ENCODE data around the gene DNAAF8. TPM values are rescaled to one million over a fixed set of nuclear protein-coding genes. Genes with fewer than 3 reads are reported as not detected.

DNAAF8 gene
- total RNA-seq, 1 donor from 2014 or later = 0.96 TPM

DNA sequence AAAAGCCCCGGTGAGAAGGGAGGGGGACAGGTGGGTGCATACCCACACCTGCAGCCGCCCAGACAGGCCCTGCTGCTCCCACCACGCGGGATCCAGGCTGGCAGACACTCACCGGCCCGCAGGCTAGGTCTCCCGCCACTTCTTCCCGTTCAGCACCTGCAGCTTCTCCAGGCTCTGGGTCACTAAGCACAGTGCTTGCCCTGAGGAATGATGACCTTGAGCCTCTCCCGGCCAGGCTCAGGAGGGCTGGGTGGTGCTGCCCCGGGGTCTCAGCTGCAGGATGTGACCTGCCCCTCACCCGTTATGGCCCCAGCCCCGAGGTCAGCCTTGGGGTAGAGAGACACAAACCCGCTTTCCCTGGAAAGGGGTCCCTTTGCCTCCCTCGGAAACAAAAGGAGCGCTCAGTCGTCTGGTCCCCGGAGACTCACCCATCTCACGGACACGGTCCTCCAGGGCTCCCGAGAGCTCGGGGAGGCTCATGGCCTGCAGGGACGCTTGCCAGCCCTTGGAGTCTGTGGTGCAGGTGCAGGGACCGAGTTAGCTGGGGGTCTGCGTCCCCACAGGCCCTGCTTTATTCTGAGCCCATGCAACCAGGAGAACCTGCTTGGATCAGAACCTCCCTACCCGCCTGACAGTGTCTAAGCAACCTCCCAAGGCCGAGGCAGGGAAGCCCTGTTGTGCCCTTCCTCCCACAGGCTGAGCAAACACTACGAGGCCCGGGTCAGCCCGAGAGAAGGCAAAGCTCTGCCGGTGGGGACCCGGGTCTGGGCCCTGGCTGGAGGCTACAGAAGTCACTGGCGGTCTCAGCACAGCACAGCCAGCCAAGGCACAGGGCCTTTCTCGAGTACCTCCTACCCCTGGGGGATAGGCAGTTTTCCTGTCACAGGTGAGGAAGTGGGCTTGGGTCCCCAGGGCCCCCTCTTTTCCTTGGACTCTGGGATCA is 37.2 kb upstream of the DNAAF8 start:
- H3K4me1 Mint-ChIP-seq = no peaks in the 10 kb centered on the region

DNA sequence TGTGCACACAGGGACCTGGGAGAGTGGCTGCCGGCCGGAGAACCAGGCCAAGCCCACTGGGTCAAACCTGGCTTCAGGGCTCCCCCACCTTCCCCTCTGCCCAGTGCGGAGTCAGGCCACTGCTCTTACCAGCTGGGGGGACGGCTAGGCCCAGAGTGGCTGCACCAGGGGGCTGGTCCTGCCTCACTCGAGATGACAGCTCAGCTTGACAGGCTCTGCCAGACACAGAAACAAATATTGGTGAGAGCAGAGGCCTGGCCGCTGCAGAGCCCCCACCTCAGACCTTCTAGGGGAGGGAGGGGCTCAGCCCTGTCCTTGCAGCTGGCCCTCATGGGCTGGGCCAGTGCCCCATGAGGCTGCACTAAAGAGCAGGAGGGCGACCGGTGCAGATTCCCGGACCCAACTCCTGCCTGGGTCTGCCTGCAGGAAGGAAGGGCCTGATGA is 36.5 kb upstream of the DNAAF8 start:
- DNase-seq (ENCODE audit: low read depth, low spot score) = no peak
- no peak overlapping the region for H3K4me3 Mint-ChIP-seq
- no peaks in the 10 kb centered on the region for H3K9me3 Mint-ChIP-seq
- no peaks in the 10 kb centered on the region for H3K4me1 Mint-ChIP-seq
- no peaks in the 10 kb centered on the region for H3K27me3 Mint-ChIP-seq (ENCODE audit: low read depth)
- TF ChIP-seq, protein P1, sequence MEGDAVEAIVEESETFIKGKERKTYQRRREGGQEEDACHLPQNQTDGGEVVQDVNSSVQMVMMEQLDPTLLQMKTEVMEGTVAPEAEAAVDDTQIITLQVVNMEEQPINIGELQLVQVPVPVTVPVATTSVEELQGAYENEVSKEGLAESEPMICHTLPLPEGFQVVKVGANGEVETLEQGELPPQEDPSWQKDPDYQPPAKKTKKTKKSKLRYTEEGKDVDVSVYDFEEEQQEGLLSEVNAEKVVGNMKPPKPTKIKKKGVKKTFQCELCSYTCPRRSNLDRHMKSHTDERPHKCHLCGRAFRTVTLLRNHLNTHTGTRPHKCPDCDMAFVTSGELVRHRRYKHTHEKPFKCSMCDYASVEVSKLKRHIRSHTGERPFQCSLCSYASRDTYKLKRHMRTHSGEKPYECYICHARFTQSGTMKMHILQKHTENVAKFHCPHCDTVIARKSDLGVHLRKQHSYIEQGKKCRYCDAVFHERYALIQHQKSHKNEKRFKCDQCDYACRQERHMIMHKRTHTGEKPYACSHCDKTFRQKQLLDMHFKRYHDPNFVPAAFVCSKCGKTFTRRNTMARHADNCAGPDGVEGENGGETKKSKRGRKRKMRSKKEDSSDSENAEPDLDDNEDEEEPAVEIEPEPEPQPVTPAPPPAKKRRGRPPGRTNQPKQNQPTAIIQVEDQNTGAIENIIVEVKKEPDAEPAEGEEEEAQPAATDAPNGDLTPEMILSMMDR (conservative IDR thresholded peaks at IDR 0.05) = no peak
- H3K27ac Mint-ChIP-seq (ENCODE audit: unreplicated experiment) = no peak overlapping the region
- peaks cover 6% of the 10 kb centered on the region for H3K36me3 Mint-ChIP-seq (ENCODE audit: low read depth)

More for the DNA sequence above, 37.2 kb upstream of the DNAAF8 start:
- TF ChIP-seq, protein P1 (conservative IDR thresholded peaks at IDR 0.05) = no peak
- no peaks in the 10 kb centered on the region for H3K27me3 Mint-ChIP-seq (ENCODE audit: low read depth)
- peaks cover 6% of the 10 kb centered on the region for H3K36me3 Mint-ChIP-seq (ENCODE audit: low read depth)
- no peaks in the 10 kb centered on the region for H3K9me3 Mint-ChIP-seq
- H3K4me3 Mint-ChIP-seq = peak overlapping the region; percentile 62
- H3K27ac Mint-ChIP-seq (ENCODE audit: unreplicated experiment) = no peak overlapping the region
- DNase-seq (ENCODE audit: low read depth, low spot score) = no peak

DNA sequence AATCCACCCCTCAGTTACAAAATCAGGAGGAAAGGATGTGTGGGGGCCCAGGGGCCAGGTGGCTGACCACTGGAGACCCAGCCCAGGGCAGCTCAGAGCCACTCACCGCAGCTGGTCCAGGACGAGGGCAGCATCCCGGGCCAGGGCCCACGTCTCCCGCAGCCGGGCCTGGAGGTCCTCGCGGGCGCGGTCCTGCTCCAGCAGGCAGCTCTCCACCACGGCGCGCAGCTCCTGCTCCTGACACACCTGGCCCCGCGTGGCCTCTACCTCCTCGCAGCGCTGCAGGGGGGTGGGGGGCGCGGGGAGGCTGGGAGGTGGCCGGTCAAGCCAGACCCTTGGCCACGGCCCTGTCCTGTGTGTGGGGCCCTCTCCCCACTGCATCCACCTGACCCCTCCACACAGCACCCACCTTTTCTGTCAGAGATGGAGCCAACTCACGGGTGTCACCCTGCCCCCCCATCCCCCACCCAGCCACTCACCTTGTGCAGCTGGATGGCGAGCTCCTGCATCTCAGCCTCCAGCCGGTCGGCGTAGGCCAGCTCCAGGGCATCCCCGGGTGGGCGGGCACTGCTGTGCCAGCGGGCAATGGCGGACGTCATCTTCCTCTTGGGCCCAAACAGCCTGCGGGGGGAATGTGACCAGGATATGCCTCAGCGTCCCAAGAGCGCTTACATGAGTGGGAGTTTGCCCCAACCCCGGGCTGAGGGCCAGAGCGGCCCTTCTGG is 35.9 kb upstream of the DNAAF8 start:
- Mint-ChIP-seq H3K4me3 (peak overlapping the region; percentile 52), H3K9me3 (no peaks in the 10 kb centered on the region), H3K4me1 (no peaks in the 10 kb centered on the region), H3K27me3 (ENCODE audit: low read depth) (no peaks in the 10 kb centered on the region), H3K36me3 (ENCODE audit: low read depth) (peaks cover 6% of the 10 kb centered on the region), H3K27ac (ENCODE audit: unreplicated experiment) (no peak overlapping the region)
- DNase-seq (ENCODE audit: low read depth, low spot score) = no peak
- TF ChIP-seq, protein P1 (conservative IDR thresholded peaks at IDR 0.05) = no peak

DNA sequence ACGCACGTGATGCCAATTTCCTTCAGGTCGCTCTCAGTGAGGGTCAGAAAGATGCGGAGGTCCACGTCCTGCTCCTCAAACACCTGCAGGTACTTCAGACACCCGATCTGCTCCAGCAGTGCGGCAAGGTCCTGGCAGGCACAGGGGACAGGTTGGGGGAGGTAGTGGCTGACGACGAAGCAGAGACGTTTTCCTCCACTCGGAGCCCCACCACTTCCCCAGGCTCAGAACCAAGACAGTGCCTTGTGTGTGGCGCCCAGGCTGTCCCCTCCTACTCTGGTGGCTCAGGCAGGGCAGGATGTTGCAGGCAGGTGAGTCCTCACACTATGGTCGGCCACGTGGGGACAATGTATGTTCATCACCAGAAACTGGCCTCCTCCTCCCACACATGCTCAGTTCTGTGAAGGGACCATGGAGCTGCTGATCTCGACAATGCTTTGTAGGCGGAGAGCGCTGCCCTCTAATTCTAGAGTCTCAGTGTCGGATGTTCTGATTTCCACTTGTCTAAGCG is 35.2 kb upstream of the DNAAF8 start:
- peak overlapping the region; percentile 52 for H3K4me3 Mint-ChIP-seq
- peaks cover 6% of the 10 kb centered on the region for H3K36me3 Mint-ChIP-seq (ENCODE audit: low read depth)
- H3K9me3 Mint-ChIP-seq = no peaks in the 10 kb centered on the region
- TF ChIP-seq, protein P1 (conservative IDR thresholded peaks at IDR 0.05) = no peak
- no peak for DNase-seq (ENCODE audit: low read depth, low spot score)
- H3K27ac Mint-ChIP-seq (ENCODE audit: unreplicated experiment) = no peak overlapping the region
- no peaks in the 10 kb centered on the region for H3K27me3 Mint-ChIP-seq (ENCODE audit: low read depth)
- no peaks in the 10 kb centered on the region for H3K4me1 Mint-ChIP-seq

DNA sequence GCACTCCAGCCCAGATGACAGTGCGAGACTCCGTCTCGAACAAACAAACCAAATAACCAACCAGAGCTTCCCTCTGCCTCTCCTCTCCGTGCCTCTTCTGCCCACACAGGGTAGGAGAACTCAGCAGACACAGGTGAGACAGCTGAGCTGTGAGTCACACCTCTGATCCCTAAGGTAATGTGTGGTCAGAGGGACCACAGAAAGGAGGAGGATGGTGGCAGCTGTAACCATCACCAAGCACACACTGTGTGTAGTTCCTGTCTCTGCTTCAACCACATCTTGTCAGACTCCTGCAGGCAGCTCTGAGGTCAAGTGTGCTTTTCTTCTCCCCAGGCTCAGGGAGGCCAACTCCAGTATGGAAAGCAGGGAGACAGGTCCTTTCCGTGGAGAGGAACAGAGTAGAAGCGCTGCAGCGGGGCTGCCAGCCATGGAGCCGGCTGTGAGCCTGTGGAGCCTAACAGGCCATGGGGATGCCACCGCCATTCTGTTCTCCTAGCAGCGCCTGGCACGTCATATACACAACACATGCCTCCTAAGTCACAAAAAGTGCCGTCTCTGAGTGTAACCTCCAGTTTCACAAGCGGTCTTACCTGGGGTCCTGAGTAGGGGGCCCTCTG is 33.8 kb upstream of the DNAAF8 start:
- H3K27ac Mint-ChIP-seq (ENCODE audit: unreplicated experiment) = no peak overlapping the region
- H3K9me3 Mint-ChIP-seq = no peaks in the 10 kb centered on the region
- no peaks in the 10 kb centered on the region for H3K4me1 Mint-ChIP-seq
- no peak for DNase-seq (ENCODE audit: low read depth, low spot score)
- TF ChIP-seq, protein P1 (conservative IDR thresholded peaks at IDR 0.05) = no peak
- H3K27me3 Mint-ChIP-seq (ENCODE audit: low read depth) = no peaks in the 10 kb centered on the region
- H3K4me3 Mint-ChIP-seq = no peak overlapping the region
- peaks cover 6% of the 10 kb centered on the region for H3K36me3 Mint-ChIP-seq (ENCODE audit: low read depth)

Measured in neural crest cell (in vitro differentiated cells).